Muscle layer of colon (tissue), 2 donors: ENCODE data around the gene MAPK1IP1L.
"Not testable (repeated sequence)": the region's sequence is repeated elsewhere in the genome, so short reads cannot be mapped to it uniquely, and the experiment has no call there.

Source experiments
- H3K27ac ChIP-seq: one replicate; pipeline ENCODE4 v1.7.0; 2013; ENCODE audit warnings: low read depth, mild to moderate bottlenecking, low read length, moderate library complexity
- H3K27me3 ChIP-seq, 2 donors: one replicate each; pipeline ENCODE4 v1.7.0; 2013; ENCODE audit warnings: low read length in 2 of 2, mild to moderate bottlenecking in 2 of 2; ENCODE audit not compliant: insufficient read depth in 2 of 2, control insufficient read depth in 1 of 2
- H3K36me3 ChIP-seq: one replicate; pipeline ENCODE4 v1.7.0; 2013; ENCODE audit warnings: mild to moderate bottlenecking, low read length; ENCODE audit not compliant: insufficient read depth
- H3K4me1 ChIP-seq: one replicate; pipeline ENCODE4 v1.7.0; 2013; ENCODE audit warnings: mild to moderate bottlenecking, low read length; ENCODE audit not compliant: insufficient read depth
- H3K4me3 ChIP-seq, 2 donors: one replicate each; pipeline ENCODE4 v1.7.0; 2013; ENCODE audit warnings: low read length in 2 of 2, low read depth in 1 of 2, mild to moderate bottlenecking in 1 of 2, moderate library complexity in 1 of 2
- H3K9ac ChIP-seq: one replicate; pipeline ENCODE4 v1.7.0; 2013; ENCODE audit warnings: low read length
- H3K9me3 ChIP-seq: one replicate; pipeline ENCODE4 v1.7.0; 2013; ENCODE audit warnings: mild to moderate bottlenecking, low read length
- donor health status: abdominal sarcoma.
- donor health status: Adenocarcinoma of cecum.

MAPK1IP1L gene

GRCh38 chr14:55077170-55078151 is 26.0 kb downstream of the MAPK1IP1L start:
- peaks cover 11% of the 10 kb centered on the region for H3K4me1 ChIP-seq
- no peaks in the 10 kb centered on the region for H3K36me3 ChIP-seq
- H3K9me3 ChIP-seq, result no peaks in the 10 kb centered on the region
- H3K27me3 ChIP-seq, result no peaks in the 10 kb centered on the region
- no peak overlapping the region for H3K4me3 ChIP-seq
- no peak overlapping the region for H3K9ac ChIP-seq
- H3K27ac ChIP-seq, result no peak overlapping the region

DNA sequence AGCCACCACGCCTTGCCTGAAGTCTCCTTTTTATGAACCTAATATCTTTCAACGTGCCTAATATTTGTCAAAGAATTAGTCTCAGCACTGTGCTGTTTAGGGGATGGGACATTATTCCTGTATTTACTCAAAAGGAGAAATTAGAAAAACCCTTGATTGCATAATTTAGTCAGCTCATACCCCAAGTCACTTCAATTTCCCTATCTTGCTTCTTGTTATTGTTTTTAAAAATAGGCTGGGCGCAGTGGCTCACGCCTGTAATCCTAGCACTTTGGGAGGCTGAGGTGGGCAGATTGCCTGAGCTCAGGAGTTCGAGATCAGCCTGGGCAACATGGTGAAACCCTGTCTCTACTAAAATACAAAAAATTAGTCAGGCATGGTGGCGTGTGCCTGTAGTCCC is 28.5 kb downstream of the MAPK1IP1L start:
- H3K9me3 ChIP-seq, H3K27me3 ChIP-seq, H3K9ac ChIP-seq, H3K27ac ChIP-seq, H3K4me3 ChIP-seq, H3K36me3 ChIP-seq, H3K4me1 ChIP-seq: not testable (repeated sequence)

GRCh38 chr14:55084401-55085059 is 33.1 kb downstream of the MAPK1IP1L start:
- Histone ChIP-seq H3K36me3 (no peaks in the 10 kb centered on the region), H3K9ac (no peak overlapping the region), H3K9me3 (no peaks in the 10 kb centered on the region), H3K4me1 (no peaks in the 10 kb centered on the region), H3K27ac (no peak overlapping the region), H3K4me3 (no peak overlapping the region), H3K27me3 (no peaks in the 10 kb centered on the region)

- Histone ChIP-seq H3K9ac (no peak overlapping the region), H3K36me3 (no peaks in the 10 kb centered on the region), H3K27me3 (no peaks in the 10 kb centered on the region), H3K9me3 (no peaks in the 10 kb centered on the region), H3K4me1 (no peaks in the 10 kb centered on the region), H3K4me3 (no peak overlapping the region), H3K27ac (no peak overlapping the region)
These were observed 33.7 kb downstream of the MAPK1IP1L start for GRCh38 chr14:55085060-55085660.

GRCh38 chr14:55086938-55087337 is 35.5 kb downstream of the MAPK1IP1L start:
- Histone ChIP-seq H3K9me3 (no peaks in the 10 kb centered on the region), H3K36me3 (no peaks in the 10 kb centered on the region), H3K4me3 (no peak overlapping the region), H3K9ac (no peak overlapping the region), H3K27me3 (no peaks in the 10 kb centered on the region), H3K27ac (no peak overlapping the region), H3K4me1 (no peaks in the 10 kb centered on the region)

DNA sequence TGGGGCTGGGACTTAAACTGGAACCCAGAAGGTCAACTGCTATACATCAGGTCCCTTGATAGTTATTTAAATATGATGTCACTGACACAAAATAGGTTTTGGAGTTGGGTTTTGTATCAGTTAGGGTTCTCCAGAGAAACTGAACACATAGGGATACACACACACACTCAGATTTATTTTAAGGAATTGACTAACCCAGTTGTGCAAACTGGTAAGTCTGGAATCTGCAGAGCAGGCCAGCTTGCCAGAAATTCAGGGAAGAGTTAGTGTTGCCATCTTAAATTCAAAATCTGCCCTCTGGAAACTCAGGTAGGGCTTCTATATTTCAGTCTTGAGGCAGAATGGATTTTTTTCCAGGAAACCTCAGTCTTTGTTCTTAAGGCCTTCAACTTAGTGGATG is 36.9 kb downstream of the MAPK1IP1L start:
- no peaks in the 10 kb centered on the region for H3K27me3 ChIP-seq
- H3K9me3 ChIP-seq, result no peaks in the 10 kb centered on the region
- no peaks in the 10 kb centered on the region for H3K4me1 ChIP-seq
- no peak overlapping the region for H3K9ac ChIP-seq
- H3K36me3 ChIP-seq, result no peaks in the 10 kb centered on the region
- no peak overlapping the region for H3K4me3 ChIP-seq
- H3K27ac ChIP-seq, result no peak overlapping the region

DNA sequence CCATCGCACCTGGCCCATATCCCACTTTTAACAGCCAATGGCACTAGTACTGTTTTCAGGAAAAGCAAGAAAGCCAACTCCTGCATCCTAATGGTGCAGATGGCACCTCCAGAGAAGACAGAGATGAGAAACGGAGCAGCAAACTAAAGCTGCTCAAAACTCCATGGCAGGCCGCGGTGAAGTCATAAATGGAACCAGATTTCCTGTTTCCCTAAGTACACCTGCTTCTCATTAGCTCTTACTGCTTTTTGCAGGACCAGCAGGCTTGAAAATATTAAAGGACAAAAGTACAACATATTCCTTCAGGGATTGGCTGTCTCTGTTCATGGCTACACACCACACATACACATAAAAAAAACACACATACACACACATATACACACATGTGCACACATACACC is 40.9 kb downstream of the MAPK1IP1L start:
- Histone ChIP-seq H3K36me3 (no peaks in the 10 kb centered on the region), H3K27ac (no peak overlapping the region), H3K4me1 (no peaks in the 10 kb centered on the region), H3K27me3 (no peaks in the 10 kb centered on the region), H3K9ac (no peak overlapping the region), H3K4me3 (no peak overlapping the region), H3K9me3 (no peaks in the 10 kb centered on the region)

DNA sequence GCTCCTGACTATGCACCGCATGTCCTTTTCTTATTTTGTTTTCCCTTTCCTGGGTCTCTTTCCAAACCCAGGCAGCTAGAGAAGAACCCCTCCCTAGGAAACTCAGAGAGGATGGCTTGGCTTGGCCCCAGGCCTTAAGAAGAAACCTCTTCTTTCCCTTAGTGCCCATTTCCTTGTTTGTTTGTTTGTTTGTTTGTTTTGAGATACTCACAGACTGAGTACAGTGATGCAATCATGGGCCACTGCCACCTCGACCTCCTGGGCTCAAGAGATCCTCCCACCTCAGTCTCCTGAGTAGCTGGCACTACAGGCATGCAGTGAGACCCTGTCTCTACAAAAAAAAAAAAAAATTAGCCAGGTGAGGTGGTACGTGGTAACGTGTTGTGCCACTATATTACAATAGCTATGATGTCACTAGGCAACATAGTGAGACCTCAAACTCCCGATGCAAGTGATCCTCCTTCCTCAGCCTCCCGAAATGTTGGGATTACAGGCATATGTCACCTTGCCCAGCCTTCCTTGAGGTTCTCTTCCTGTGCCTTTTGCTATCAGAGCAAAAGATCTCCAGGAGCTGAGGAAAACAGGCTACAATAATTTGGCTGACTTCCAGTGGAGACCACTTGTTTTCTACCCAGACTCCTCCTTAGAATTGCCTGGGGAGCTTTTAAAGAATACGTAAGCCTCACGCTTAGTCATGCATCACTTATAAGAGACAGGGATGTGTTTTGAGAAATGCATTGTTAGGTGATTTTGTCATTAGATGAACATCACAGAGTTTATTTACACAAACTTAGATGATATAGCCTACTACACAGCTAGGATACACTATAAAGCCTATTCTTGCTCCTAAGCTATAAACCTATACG is 43.1 kb downstream of the MAPK1IP1L start:
- H3K27ac ChIP-seq, result no peak overlapping the region
- no peak overlapping the region for H3K9ac ChIP-seq
- H3K9me3 ChIP-seq, result no peaks in the 10 kb centered on the region
- peaks cover 5% of the 10 kb centered on the region for H3K4me1 ChIP-seq
- H3K27me3 ChIP-seq, result no peaks in the 10 kb centered on the region
- no peaks in the 10 kb centered on the region for H3K36me3 ChIP-seq
- H3K4me3 ChIP-seq, result no peak overlapping the region

DNA sequence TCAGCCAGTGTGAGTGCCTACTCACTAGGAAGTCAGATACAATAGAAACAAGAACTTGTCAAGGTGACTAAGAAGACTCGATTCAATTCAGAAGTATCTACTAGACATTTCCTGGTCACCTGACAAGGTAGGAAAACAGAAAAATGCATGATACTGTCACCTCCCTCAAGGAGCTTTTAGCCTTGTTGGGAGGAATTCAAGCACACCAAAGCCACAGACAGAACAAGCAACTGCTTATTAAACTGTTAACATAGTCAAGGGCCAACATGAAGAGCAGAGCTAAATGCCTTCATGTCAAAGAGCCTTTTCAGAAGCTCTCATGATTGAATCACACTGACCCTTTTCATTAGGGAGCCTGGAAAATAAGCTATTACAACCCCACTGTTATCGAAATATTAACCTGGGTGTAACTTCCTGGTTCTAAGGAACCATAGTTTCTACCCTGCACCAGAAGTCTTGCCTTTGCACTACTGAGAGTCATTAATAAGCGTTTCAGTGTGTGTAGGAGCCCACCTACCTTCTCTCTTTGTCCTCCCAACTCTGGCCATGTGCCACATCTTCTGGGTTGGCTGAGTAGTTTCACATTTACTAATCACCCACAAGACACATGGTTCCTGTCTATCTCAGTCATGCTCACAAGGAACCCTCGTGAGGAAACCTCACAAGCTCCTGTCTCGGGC is 46.6 kb downstream of the MAPK1IP1L start:
- Histone ChIP-seq H3K9me3 (no peaks in the 10 kb centered on the region), H3K4me1 (peaks cover 22% of the 10 kb centered on the region), H3K27ac (no peak overlapping the region)

DNA sequence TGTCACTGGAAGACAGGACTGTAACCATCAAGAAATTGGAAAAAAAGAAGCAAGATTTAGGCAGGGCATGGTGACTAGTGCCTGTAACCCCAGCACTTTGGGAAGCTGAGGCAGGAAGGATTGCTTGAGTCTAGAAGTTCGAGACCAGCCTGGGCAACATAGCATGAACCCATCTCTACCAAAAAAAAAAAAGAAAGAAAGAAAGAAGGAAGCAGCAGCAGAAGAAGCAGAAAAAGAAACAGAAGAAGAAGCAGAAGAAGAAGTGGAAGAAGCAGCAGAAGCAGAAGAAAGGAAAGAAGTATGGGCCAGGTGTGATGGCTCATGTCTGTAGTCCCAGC is 47.1 kb downstream of the MAPK1IP1L start:
- Histone ChIP-seq H3K9me3 (no peaks in the 10 kb centered on the region), H3K27ac (no peak overlapping the region), H3K27me3 (no peaks in the 10 kb centered on the region), H3K36me3 (no peaks in the 10 kb centered on the region), H3K4me3 (no peak overlapping the region), H3K9ac (no peak overlapping the region), H3K4me1 (peaks cover 27% of the 10 kb centered on the region)

More for the DNA sequence above, 46.6 kb downstream of the MAPK1IP1L start:
- no peaks in the 10 kb centered on the region for H3K36me3 ChIP-seq
- H3K9ac ChIP-seq, result no peak overlapping the region
- H3K27me3 ChIP-seq, result no peaks in the 10 kb centered on the region
- H3K4me3 ChIP-seq, result no peak overlapping the region
